Heart right ventricle (tissue), 16 donors: ENCODE data around the gene TBXAS1. TPM values are rescaled to one million over a fixed set of nuclear protein-coding genes. Genes with fewer than 3 reads are reported as not detected.

Experiments
- ATAC-seq, 8 donors: fragments of 200-7000 bp; cut with Tn5 transposase; one replicate each; pipeline ENCODE4 v1.9.1; 2020; ENCODE audit warnings: mild to moderate bottlenecking in 8 of 8, moderate library complexity in 8 of 8, moderate number of reproducible peaks in 1 of 8
- DNase-seq, 2 donors: peaks; one replicate each; pipeline ENCODE4 v3.0.0-alpha.2; 2020
- H3K27ac ChIP-seq, 10 donors: fragments of 200-600 bp; sonication (generic) in 2 of 10; one replicate each; pipeline versions ENCODE4 v1.5.0 to v1.8.0; 2020 to 2022; ENCODE audit warnings: mild to moderate bottlenecking in 3 of 10
- H3K27me3 ChIP-seq, 7 donors: fragments of 200-600 bp; one replicate each; pipeline ENCODE4 v1.8.0; 2021 to 2022; ENCODE audit warnings: mild to moderate bottlenecking in 2 of 7
- H3K36me3 ChIP-seq, 9 donors: fragments of 200-600 bp; sonication (generic) in 1 of 9; one replicate each; pipeline versions ENCODE4 v1.5.0 to v1.8.0; 2020 to 2022; ENCODE audit warnings: mild to moderate bottlenecking in 2 of 9
- H3K4me1 ChIP-seq, 9 donors: fragments of 200-600 bp; sonication (generic) in 1 of 9; one replicate each; pipeline versions ENCODE4 v1.5.0 to v1.8.0; 2020 to 2022; ENCODE audit warnings: mild to moderate bottlenecking in 4 of 9
- H3K4me3 ChIP-seq, 10 donors: fragments of 200-600 bp; sonication (generic) in 2 of 10; one replicate each; pipeline versions ENCODE4 v1.5.0 to v1.8.0; 2020 to 2022; ENCODE audit warnings: mild to moderate bottlenecking in 7 of 10, moderate library complexity in 2 of 10
- H3K9me3 ChIP-seq, 11 donors: fragments of 200-600 bp in 10 of 11; sonication (generic) in 2 of 11; one replicate each; pipeline versions ENCODE4 v1.5.0 to v1.8.0; 2013 to 2022; ENCODE audit warnings: mild to moderate bottlenecking in 2 of 11, control low read depth in 1 of 11, moderate library complexity in 1 of 11
- CTCF ChIP-seq, 9 donors: fragments of 200-600 bp; sonication (generic) in 2 of 9; IDR thresholded peaks; one replicate each; pipeline versions ENCODE4 v1.5.0 to v1.8.0; 2021 to 2022; ENCODE audit warnings: antibody characterized with exemption in 9 of 9, mild to moderate bottlenecking in 5 of 9, moderate library complexity in 1 of 9
- WGBS, 2 donors: extraction: QIAGEN DNeasy Blood & Tissue Kit; methylation state at CpG; one replicate each; pipeline ENCODE4 v1.1.7; 2013; ENCODE audit warnings: inconsistent platforms in 1 of 2; 5-methylcytosine and 5-hydroxymethylcytosine counted together
- intact Hi-C, 10 donors: fragments of 100-400 bp; cut with DNase I; formaldehyde crosslinking; loops; one replicate each; pipeline versions ENCODE4 v1.11.1 to v1.14.2; 2022
- polyA plus RNA-seq, 2 donors: library from polyadenylated mRNA; stranded (reverse); fragments of 200-250 nt; gene quantifications; one replicate each; pipeline ENCODE4 v1.2.3, GENCODE V29; 2013
- total RNA-seq, 10 donors: library from RNA; stranded (reverse); fragmentation: NEBNext Ultra II Directional in 3 of 10; extraction: Animal tissue kit (Norgen Biotek cat#: 25700) in 3 of 10; gene quantifications; one replicate each; pipeline versions ENCODE4 v1.2.1 to v1.2.4, GENCODE V29; 2021 to 2023
- donor health status: Arrhythmogenic right ventricular cardiomyopathy.
- donor health status: ischemic (EF 13 %, LVEDD 7.1; RV severe dilation, severe dysfunction).
- donor health status: healthy with polysubstance abuse.
- donor health status: DM: no; HTN: yes; CAD: no.
- donor health status: DM: no; HTN: no; CAD: no.
- donor health status: ischemic (EF 25% LVEDD 6.9; RV normal size, moderate dysfunction).
- donor health status: ischemic (EF 25% LVEDD 5.7; RV mildly dilated, moderate dysfunction).
- donor health status: healthy.
- donor health status: DM: yes; HTN: yes; CAD: no.
- donor health status: Ischemic cardiomyopathy.
- donor health status: ischemic (EF 35%, LVEDD 5.7; RV mildly dilated, moderate dysfunction).
- donor health status: nonischemic (EF 11% LVEDD 7.7; RV severe dilation, severe dysfunction).
- donor health status: DM: yes; HTN: yes; CAD: no.
- donor health status: PGD.
- donor health status: ischemic (EF 29% LVEDD 5.4; RV normal size, mild dysfunction).
- donor health status: nonischemic (EF 23%, LVEDD 6.1; RV moderate dilation, normal function).

Gene TBXAS1
- total and polyA plus RNA-seq, 12 donors, result 1.7 to 17.7 (median 3.7) TPM

GRCh38 chr7:140041659-140042385 is 212.8 kb downstream of the TBXAS1 start:
- H3K4me1 ChIP-seq, result peaks cover 0 to 23% (median 7%) of the 10 kb centered on the region in 9 donors
- no peak for ATAC-seq

GRCh38 chr7:140042386-140042670 is 213.3 kb downstream of the TBXAS1 start:
- Histone ChIP-seq H3K27me3 (no peaks in the 10 kb centered on the region), H3K4me3 (no peak overlapping the region), H3K27ac (no peak overlapping the region), H3K36me3 (peaks cover 0 to 100% (median 22%) of the 10 kb centered on the region in 9 donors), H3K4me1 (peaks cover 0 to 19% (median 7%) of the 10 kb centered on the region in 9 donors), H3K9me3 (no peaks in the 10 kb centered on the region)
- ATAC-seq (no peak), DNase-seq (no peak)
- no peak for TF ChIP-seq CTCF (IDR thresholded peaks at IDR 0.05)
- intact Hi-C loops, result no loop called here
- 91 to 93% methylated on average over 10 of the region's 10 CpGs for WGBS, 2 donors

More at GRCh38 chr7:140041659-140042385, 212.8 kb downstream of the TBXAS1 start:
- 87 to 88% methylated on average over 12 of the region's 12 CpGs for WGBS, 2 donors
- DNase-seq, result no peak
- no peak for TF ChIP-seq CTCF (IDR thresholded peaks at IDR 0.05)
- Histone ChIP-seq H3K4me3 (no peak overlapping the region), H3K9me3 (no peaks in the 10 kb centered on the region), H3K36me3 (peaks cover 0 to 100% (median 27%) of the 10 kb centered on the region in 9 donors), H3K27me3 (no peaks in the 10 kb centered on the region), H3K27ac (no peak overlapping the region)
- intact Hi-C loops, result no loop called here

GRCh38 chr7:140044251-140044650 is 215.2 kb downstream of the TBXAS1 start:
- Histone ChIP-seq H3K27me3 (no peaks in the 10 kb centered on the region), H3K4me1 (peaks cover 0 to 24% (median 15%) of the 10 kb centered on the region in 9 donors), H3K4me3 (no peak overlapping the region), H3K36me3 (peaks cover 0 to 95% (median 13%) of the 10 kb centered on the region in 9 donors), H3K27ac (no peak overlapping the region), H3K9me3 (no peaks in the 10 kb centered on the region)
- intact Hi-C loops, result no loop called here
- 93 to 95% methylated on average over 6 of the region's 6 CpGs for WGBS, 2 donors
- ATAC-seq, result no peak
- no peak for DNase-seq
- TF ChIP-seq CTCF (IDR thresholded peaks at IDR 0.05), result no peak

- no peak overlapping the region for H3K4me3 ChIP-seq
- DNase-seq, result no peak
- 40 to 55% methylated on average over 6 of the region's 6 CpGs for WGBS, 2 donors
Observed at GRCh38 chr7:140045697-140046096, 216.6 kb downstream of the TBXAS1 start.

More at GRCh38 chr7:140045697-140046096, 216.6 kb downstream of the TBXAS1 start:
- peak overlapping the region in 1 of 10 donors; percentile 1 for H3K27ac ChIP-seq
- peak in 3 of 8 donors; percentile 22 to 44 (median 43) for ATAC-seq
- peaks cover 0 to 37% (median 23%) of the 10 kb centered on the region in 9 donors for H3K4me1 ChIP-seq
- no peaks in the 10 kb centered on the region for H3K27me3 ChIP-seq
- H3K36me3 ChIP-seq, result peaks cover 0 to 85% (median 6%) of the 10 kb centered on the region in 9 donors
- H3K9me3 ChIP-seq, result no peaks in the 10 kb centered on the region
- TF ChIP-seq CTCF (IDR thresholded peaks at IDR 0.05), result no peak
- intact Hi-C loops, result no loop called here
